ACC112 (cell line): ENCODE results near the gene SYN1.

Experiments
- H2AFZ ChIP-seq: fragments of 200-600 bp; sonication (generic); one replicate; pipeline ENCODE4 v1.6.0; 2017; ENCODE audit warnings: antibody characterized with exemption, low read length; ENCODE audit not compliant: unreplicated experiment
- H3K27ac ChIP-seq: fragments of 200-600 bp; sonication (generic); 2 replicates; pipeline ENCODE4 v1.5.1; 2014; ENCODE audit warnings: low read depth, mild to moderate bottlenecking, antibody characterized with exemption, low read length, moderate library complexity
- H3K27me3 ChIP-seq: fragments of 200-600 bp; sonication (generic); 2 replicates; pipeline ENCODE4 v1.6.1; 2014; ENCODE audit warnings: mild to moderate bottlenecking, antibody characterized with exemption, low read length, moderate library complexity, mixed read lengths; ENCODE audit not compliant: insufficient read depth
- H3K36me3 ChIP-seq: fragments of 200-600 bp; sonication (generic); 2 replicates; pipeline ENCODE4 v1.6.1; 2016; ENCODE audit warnings: mild to moderate bottlenecking, antibody characterized with exemption, low read length, moderate library complexity, mixed read lengths; ENCODE audit not compliant: insufficient read depth
- H3K4me1 ChIP-seq: fragments of 200-600 bp; sonication (generic); one replicate; pipeline ENCODE4 v1.6.1; 2016; ENCODE audit warnings: low read length, mixed read lengths; ENCODE audit not compliant: insufficient read depth, unreplicated experiment, control insufficient read depth
- H3K4me3 ChIP-seq: fragments of 200-600 bp; sonication (generic); 2 replicates; pipeline ENCODE4 v1.5.1; 2014; ENCODE audit warnings: mild to moderate bottlenecking, low read depth, low read length
- H3K79me2 ChIP-seq: fragments of 200-600 bp; sonication (generic); one replicate; pipeline ENCODE4 v1.6.0; 2016; ENCODE audit warnings: low read length; ENCODE audit not compliant: control insufficient read depth, unreplicated experiment, insufficient read depth

SYN1 gene

GRCh38 chrX:47597222-47597621 is 22.4 kb downstream of the SYN1 start:
- H3K27ac ChIP-seq: no peak overlapping the region
- no peak overlapping the region for H3K4me3 ChIP-seq
- H3K36me3 ChIP-seq: no peaks in the 10 kb centered on the region
- H3K4me1 ChIP-seq: peaks cover 12% of the 10 kb centered on the region
- no peaks in the 10 kb centered on the region for H3K27me3 ChIP-seq
- H3K79me2 ChIP-seq: no peaks in the 10 kb centered on the region
- no peak overlapping the region for H2AFZ ChIP-seq

- Histone ChIP-seq H2AFZ (no peak overlapping the region), H3K79me2 (no peaks in the 10 kb centered on the region), H3K27ac (peak overlapping the region; percentile 94), H3K4me1 (peaks cover 12% of the 10 kb centered on the region), H3K27me3 (no peaks in the 10 kb centered on the region), H3K4me3 (no peak overlapping the region), H3K36me3 (no peaks in the 10 kb centered on the region)
These were observed 23.4 kb downstream of the SYN1 start for GRCh38 chrX:47596256-47596655.

- H3K27ac ChIP-seq: peak overlapping the region; percentile 94
- H3K4me3 ChIP-seq: no peak overlapping the region
- no peaks in the 10 kb centered on the region for H3K27me3 ChIP-seq
- no peak overlapping the region for H2AFZ ChIP-seq
- H3K36me3 ChIP-seq: no peaks in the 10 kb centered on the region
- H3K4me1 ChIP-seq: peaks cover 12% of the 10 kb centered on the region
- H3K79me2 ChIP-seq: no peaks in the 10 kb centered on the region
These were observed 23.9 kb downstream of the SYN1 start for GRCh38 chrX:47595716-47596251.

- Histone ChIP-seq H2AFZ (no peak overlapping the region), H3K79me2 (no peaks in the 10 kb centered on the region), H3K27ac (no peak overlapping the region), H3K27me3 (no peaks in the 10 kb centered on the region), H3K4me3 (no peak overlapping the region), H3K4me1 (peaks cover 12% of the 10 kb centered on the region), H3K36me3 (no peaks in the 10 kb centered on the region)
These were observed 26.1 kb downstream of the SYN1 start for GRCh38 chrX:47593522-47593921.

GRCh38 chrX:47590984-47591383 is 28.7 kb downstream of the SYN1 start:
- Histone ChIP-seq H3K27ac (no peak overlapping the region), H3K4me1 (peaks cover 8% of the 10 kb centered on the region), H3K27me3 (no peaks in the 10 kb centered on the region), H3K79me2 (no peaks in the 10 kb centered on the region), H3K4me3 (no peak overlapping the region), H2AFZ (no peak overlapping the region), H3K36me3 (no peaks in the 10 kb centered on the region)

- peaks cover 13% of the 10 kb centered on the region for H3K79me2 ChIP-seq
These were observed 31.5 kb downstream of the SYN1 start for GRCh38 chrX:47587906-47588735.

GRCh38 chrX:47587091-47587891 is 32.4 kb downstream of the SYN1 start:
- H3K27ac ChIP-seq: no peak overlapping the region
- H3K36me3 ChIP-seq: no peaks in the 10 kb centered on the region
- no peak overlapping the region for H2AFZ ChIP-seq
- H3K4me3 ChIP-seq: no peak overlapping the region
- peaks cover 21% of the 10 kb centered on the region for H3K79me2 ChIP-seq
- peaks cover 15% of the 10 kb centered on the region for H3K4me1 ChIP-seq
- no peaks in the 10 kb centered on the region for H3K27me3 ChIP-seq

More at GRCh38 chrX:47587906-47588735, 31.5 kb downstream of the SYN1 start:
- Histone ChIP-seq H3K36me3 (no peaks in the 10 kb centered on the region), H3K4me1 (peaks cover 15% of the 10 kb centered on the region), H3K27ac (no peak overlapping the region), H2AFZ (no peak overlapping the region), H3K4me3 (no peak overlapping the region), H3K27me3 (no peaks in the 10 kb centered on the region)

- peaks cover 21% of the 10 kb centered on the region for H3K4me1 ChIP-seq
- 0 out of 2 replicates have a peak overlapping the region, but pooled peaks have one; percentile 79 for H3K4me3 ChIP-seq
- H3K79me2 ChIP-seq: peaks cover 22% of the 10 kb centered on the region
- H3K27ac ChIP-seq: 0 out of 2 replicates have a peak overlapping the region, but pooled peaks have one; percentile 62
- no peaks in the 10 kb centered on the region for H3K27me3 ChIP-seq
- no peaks in the 10 kb centered on the region for H3K36me3 ChIP-seq
- no peak overlapping the region for H2AFZ ChIP-seq
These were observed 33.4 kb downstream of the SYN1 start for GRCh38 chrX:47586043-47586787.

GRCh38 chrX:47585273-47585672 is 34.4 kb downstream of the SYN1 start:
- peak overlapping the region; percentile 79 for H3K4me3 ChIP-seq
- H3K27me3 ChIP-seq: no peaks in the 10 kb centered on the region
- H3K4me1 ChIP-seq: peaks cover 21% of the 10 kb centered on the region
- peak overlapping the region; percentile 62 for H3K27ac ChIP-seq
- no peak overlapping the region for H2AFZ ChIP-seq
- H3K79me2 ChIP-seq: peaks cover 22% of the 10 kb centered on the region
- H3K36me3 ChIP-seq: no peaks in the 10 kb centered on the region

GRCh38 chrX:47584714-47585113 is 34.9 kb downstream of the SYN1 start:
- no peaks in the 10 kb centered on the region for H3K36me3 ChIP-seq
- H3K27ac ChIP-seq: peak overlapping the region; percentile 62

More at GRCh38 chrX:47584714-47585113, 34.9 kb downstream of the SYN1 start:
- Histone ChIP-seq H3K79me2 (peaks cover 22% of the 10 kb centered on the region), H3K4me1 (peaks cover 21% of the 10 kb centered on the region), H2AFZ (no peak overlapping the region), H3K27me3 (no peaks in the 10 kb centered on the region), H3K4me3 (peak overlapping the region; percentile 79)
